Lower leg skin (tissue), 3 donors: ENCODE measurements around the gene CNIH2.

Source experiments
- CTCF ChIP-seq, 3 donors: fragments of 450-650 bp; IDR thresholded peaks; one replicate each; pipeline ENCODE4 v1.5.1; 2016; ENCODE audit warnings: antibody characterized with exemption in 3 of 3, mild to moderate bottlenecking in 3 of 3, moderate library complexity in 2 of 3
- POLR2A ChIP-seq, 2 donors: fragments of 450-650 bp; IDR thresholded peaks; one replicate each; pipeline ENCODE4 v1.6.1; 2016 to 2017; ENCODE audit warnings: antibody characterized with exemption in 2 of 2, mild to moderate bottlenecking in 1 of 2, moderate library complexity in 1 of 2

GRCh38 chr11:66284526-66285078 lies 6.6 kb downstream of the CNIH2 start:
- TF ChIP-seq CTCF (IDR thresholded peaks at IDR 0.05) (no peak), POLR2A (IDR thresholded peaks at IDR 0.05) (no peak)
